Measurements from ENCODE around the gene ADPRHL1.

Gene ADPRHL1

DNA sequence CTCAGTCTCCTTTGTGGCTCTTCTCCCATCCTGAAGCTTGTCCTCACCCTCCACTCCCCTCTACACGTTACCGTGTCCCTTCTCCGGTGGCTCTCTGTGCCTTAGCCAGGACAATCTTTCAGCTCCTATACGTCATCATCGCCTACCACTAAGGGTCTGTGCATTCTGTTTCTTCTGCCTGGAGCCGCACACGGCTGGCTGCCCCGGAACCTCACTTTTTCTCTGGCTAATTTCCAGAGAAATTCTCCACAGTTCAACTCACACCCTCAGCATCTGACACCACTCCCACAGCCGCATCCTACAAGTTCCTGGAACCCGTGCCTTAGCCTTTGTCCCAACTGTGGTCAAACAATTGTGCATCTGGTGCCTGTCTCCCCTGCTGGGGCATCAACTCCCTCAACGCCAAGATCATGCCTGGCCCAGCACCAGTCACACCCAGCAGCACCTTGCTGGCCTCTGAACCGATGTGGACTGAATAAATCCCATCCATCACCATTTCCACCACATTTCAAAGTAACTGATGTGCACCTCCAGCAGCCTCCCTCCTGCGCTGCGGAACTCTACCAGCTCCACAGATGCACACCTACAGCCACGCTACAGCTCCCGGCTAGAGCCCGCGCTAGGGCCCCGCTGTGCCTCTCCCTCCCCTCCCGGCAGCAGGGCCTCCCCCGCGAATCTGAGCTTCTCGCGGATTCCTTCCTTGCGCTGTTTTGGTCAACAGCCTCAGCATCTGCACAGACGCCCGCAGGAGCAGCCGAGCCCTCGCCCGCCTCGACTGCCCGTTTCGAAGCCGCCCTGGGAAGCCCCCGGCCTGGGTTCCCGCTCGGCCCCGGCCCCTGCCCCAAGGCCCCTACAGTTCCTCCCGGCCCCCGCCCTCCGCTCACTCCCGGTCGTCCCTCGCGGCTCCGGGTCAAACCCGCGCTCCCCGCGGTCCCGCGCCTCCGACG, 36.5 kb upstream of the ADPRHL1 start:
- CTCF ChIA-PET, result interaction anchor here (0.6 to 0.7 kb wide), 2 partner anchors 11 to 23 kb away, joined by 4 to 9 read pairs; no protein-coding TSS in a partner anchor
- TF ChIP-seq, protein P1, sequence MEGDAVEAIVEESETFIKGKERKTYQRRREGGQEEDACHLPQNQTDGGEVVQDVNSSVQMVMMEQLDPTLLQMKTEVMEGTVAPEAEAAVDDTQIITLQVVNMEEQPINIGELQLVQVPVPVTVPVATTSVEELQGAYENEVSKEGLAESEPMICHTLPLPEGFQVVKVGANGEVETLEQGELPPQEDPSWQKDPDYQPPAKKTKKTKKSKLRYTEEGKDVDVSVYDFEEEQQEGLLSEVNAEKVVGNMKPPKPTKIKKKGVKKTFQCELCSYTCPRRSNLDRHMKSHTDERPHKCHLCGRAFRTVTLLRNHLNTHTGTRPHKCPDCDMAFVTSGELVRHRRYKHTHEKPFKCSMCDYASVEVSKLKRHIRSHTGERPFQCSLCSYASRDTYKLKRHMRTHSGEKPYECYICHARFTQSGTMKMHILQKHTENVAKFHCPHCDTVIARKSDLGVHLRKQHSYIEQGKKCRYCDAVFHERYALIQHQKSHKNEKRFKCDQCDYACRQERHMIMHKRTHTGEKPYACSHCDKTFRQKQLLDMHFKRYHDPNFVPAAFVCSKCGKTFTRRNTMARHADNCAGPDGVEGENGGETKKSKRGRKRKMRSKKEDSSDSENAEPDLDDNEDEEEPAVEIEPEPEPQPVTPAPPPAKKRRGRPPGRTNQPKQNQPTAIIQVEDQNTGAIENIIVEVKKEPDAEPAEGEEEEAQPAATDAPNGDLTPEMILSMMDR (conservative IDR thresholded peaks at IDR 0.05; ENCODE audit: low read depth), result no peak
- POLR2A ChIA-PET (ENCODE audit: low non-redundant PET), result interaction anchor here (0.9 kb wide), 1 partner anchor 10 kb away, joined by 4 read pairs; no protein-coding TSS in a partner anchor
- peak overlapping the region; percentile 90 for H3K27ac ChIP-seq
- peak; percentile 36 for DNase-seq (ENCODE audit: low spot score)

DNA sequence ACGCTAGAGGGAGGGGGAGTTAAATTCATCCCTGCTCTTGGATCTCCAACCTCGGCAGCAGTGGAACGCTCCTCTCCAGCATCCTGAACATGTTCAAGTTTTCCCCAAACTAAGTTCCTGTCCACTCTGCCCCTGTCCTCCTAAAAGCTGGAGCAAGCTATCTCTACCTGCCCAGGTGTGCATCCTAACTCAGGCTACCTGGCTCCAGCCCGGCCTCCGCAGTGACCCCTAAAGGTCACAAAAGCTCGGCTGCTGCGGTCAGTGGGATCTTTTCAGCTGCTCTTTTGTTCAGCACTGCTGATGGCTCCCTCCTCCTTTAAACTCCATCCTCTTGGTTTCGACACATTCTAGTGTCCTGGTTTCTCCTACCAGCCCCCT, 35.9 kb upstream of the ADPRHL1 start:
- peak overlapping the region; percentile 90 for H3K27ac ChIP-seq
- CTCF ChIA-PET, result interaction anchor here (0.6 kb wide), 2 partner anchors 11 to 57 kb away, joined by 4 to 9 read pairs; no protein-coding TSS in a partner anchor
- TF ChIP-seq, protein P1 (conservative IDR thresholded peaks at IDR 0.05; ENCODE audit: low read depth), result no peak
- DNase-seq (ENCODE audit: low spot score), result peak; percentile 8
- POLR2A ChIA-PET (ENCODE audit: low non-redundant PET), result interaction anchor here (0.9 kb wide), 1 partner anchor 10 kb away, joined by 4 read pairs; no protein-coding TSS in a partner anchor

DNA sequence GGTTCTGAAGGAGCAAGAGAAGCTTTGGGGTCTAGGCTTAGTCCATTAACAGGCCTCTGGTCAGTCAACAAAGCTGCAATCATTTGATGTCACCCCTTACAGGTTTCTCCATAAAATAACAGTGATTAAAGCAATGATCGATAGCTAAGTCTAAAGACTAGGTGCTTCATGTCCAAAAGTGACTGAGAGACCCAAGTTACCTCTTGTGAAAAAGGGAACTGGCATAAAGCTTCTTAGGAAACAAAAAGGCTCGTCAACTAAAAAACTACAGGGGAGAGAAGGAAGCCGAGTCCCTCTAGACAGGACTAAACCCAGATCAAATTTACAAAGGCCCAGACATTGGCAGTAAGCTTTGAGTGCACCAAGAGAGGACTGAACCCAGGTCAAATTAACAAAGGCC, 35.0 kb upstream of the ADPRHL1 start:
- ChIA-PET CTCF (interaction anchor here (0.6 to 0.7 kb wide), 2 partner anchors 103 to 226 kb away, joined by 3 read pairs; no protein-coding TSS in a partner anchor), POLR2A (ENCODE audit: low non-redundant PET) (no interaction called here)
- no peak for DNase-seq (ENCODE audit: low spot score)
- TF ChIP-seq, protein P1 (conservative IDR thresholded peaks at IDR 0.05; ENCODE audit: low read depth), result no peak
- no peak overlapping the region for H3K27ac ChIP-seq

DNA sequence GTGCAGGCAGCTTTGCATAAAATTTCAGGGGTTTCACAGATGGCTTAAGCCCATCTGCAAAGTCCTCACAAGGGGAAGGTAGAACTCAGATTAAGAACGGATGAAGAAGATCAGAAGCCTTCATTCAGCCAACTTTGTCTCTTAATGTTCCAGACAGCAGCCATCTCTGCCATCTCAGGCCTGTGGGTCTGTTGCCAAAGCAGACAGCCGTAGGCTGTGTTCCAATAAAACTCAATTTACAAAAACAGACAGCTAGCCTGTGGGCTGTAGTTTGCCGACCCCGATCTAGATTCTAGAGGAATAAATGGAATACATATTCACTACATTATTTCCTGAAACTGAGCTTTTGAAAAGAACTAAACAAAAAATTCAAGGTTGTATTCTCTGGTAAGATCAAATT, 33.4 kb upstream of the ADPRHL1 start:
- H3K27ac ChIP-seq, result no peak overlapping the region
- POLR2A ChIA-PET (ENCODE audit: low non-redundant PET), result no interaction called here
- DNase-seq (ENCODE audit: low spot score), result no peak
- CTCF ChIA-PET, result interaction anchor here (0.8 kb wide), 1 partner anchor 87 kb away, joined by 4 read pairs; no protein-coding TSS in a partner anchor
- TF ChIP-seq, protein P1 (conservative IDR thresholded peaks at IDR 0.05; ENCODE audit: low read depth), result no peak

DNA sequence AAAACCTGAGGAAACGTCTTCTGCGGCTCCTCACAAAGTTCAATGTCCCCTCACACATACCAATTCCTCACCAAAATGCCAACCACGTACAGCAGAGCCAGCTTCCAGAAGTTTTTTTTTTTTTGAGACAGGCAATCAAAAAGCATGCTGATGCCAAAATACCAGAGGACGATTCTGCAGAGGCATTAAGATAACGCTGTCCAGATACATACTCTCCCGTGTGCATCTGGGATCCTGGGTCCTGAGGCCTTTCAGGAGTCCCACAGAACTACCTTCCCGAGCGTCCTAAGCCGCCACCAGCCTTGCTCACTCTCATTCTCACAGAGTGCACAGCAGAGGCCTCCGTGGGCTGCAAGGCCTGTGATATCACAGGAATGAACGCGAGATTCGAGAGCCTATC, 32.3 kb upstream of the ADPRHL1 start:
- H3K27ac ChIP-seq, result no peak overlapping the region
- ChIA-PET POLR2A (ENCODE audit: low non-redundant PET) (no interaction called here), CTCF (no interaction called here)
- TF ChIP-seq, protein P1 (conservative IDR thresholded peaks at IDR 0.05; ENCODE audit: low read depth), result no peak
- DNase-seq (ENCODE audit: low spot score), result no peak

DNA sequence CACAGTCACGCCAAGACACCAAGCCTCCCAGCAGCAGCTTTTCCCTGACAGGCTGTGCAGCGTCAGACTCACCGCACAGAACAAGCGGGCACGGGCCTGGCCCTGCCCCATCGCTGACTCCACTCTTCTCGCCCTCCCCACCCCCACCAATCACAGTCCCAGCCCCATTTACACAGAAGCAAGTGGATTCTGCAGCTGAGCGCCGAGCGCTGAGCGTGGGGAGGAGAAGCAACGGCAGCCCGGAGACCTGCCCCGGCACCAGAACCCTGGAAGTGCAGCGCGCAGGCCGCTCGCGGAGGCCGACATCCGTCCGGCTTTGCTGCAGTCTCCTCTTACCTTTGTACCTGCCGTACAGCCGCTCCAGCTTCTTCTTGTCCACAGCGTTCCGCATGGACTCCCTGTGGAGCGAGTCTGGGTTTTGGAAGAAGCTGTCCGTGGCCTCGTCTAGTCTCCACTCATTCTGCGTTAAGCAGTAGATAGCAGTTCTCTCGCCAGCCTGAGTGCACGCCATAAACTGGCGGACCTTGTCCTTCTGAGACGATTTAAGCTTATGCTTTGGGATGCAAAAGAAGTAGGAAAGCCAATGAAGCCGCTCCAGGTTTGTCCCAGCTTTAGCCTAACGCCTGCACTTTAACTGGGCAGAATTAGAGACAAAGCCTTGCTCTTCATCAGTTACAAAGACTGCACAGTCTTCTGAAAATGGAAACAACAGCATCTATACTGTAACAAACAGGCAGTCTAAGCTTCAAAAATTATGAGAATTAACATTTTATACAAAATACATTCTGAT, 30.4 kb upstream of the ADPRHL1 start:
- H3K27ac ChIP-seq, result no peak overlapping the region
- TF ChIP-seq, protein P1 (conservative IDR thresholded peaks at IDR 0.05; ENCODE audit: low read depth), result no peak
- POLR2A ChIA-PET (ENCODE audit: low non-redundant PET), result no interaction called here
- CTCF ChIA-PET, result no interaction called here
- DNase-seq (ENCODE audit: low spot score), result no peak

All from RWPE1 (cell line).